Glomerular visceral epithelial cell (primary cell): Measurements from ENCODE around the gene TOX2.

Source experiments
- DNase-seq: peaks from one replicate; pipeline ENCODE4 v3.0.0-alpha.2; 2016; ENCODE audit errors: extremely low spot score

Gene TOX2

GRCh38 chr20:44075191-44075949 is 160.7 kb downstream of the TOX2 start:
- DNase-seq: no peak

GRCh38 chr20:44075950-44076232 is 161.2 kb downstream of the TOX2 start:
- DNase-seq: no peak

GRCh38 chr20:44079291-44079690 is 164.6 kb downstream of the TOX2 start:
- no peak for DNase-seq

- no peak for DNase-seq
Measured at GRCh38 chr20:44080064-44080463, 165.4 kb downstream of the TOX2 start.

GRCh38 chr20:44080646-44081267 is 166.1 kb downstream of the TOX2 start:
- peak; percentile 82 for DNase-seq

- DNase-seq: no peak
Measured at GRCh38 chr20:44081476-44081875, 166.8 kb downstream of the TOX2 start.

GRCh38 chr20:44081888-44082287 is 167.2 kb downstream of the TOX2 start:
- DNase-seq: no peak

GRCh38 chr20:44083220-44083933 is 168.7 kb downstream of the TOX2 start:
- DNase-seq: peak; percentile 26

GRCh38 chr20:44084439-44084838 is 169.8 kb downstream of the TOX2 start:
- no peak for DNase-seq

- DNase-seq: no peak
Measured at GRCh38 chr20:44084891-44085290, 170.2 kb downstream of the TOX2 start.

- DNase-seq: no peak
Measured at GRCh38 chr20:44085616-44086434, 171.2 kb downstream of the TOX2 start.

GRCh38 chr20:44087051-44087856 is 172.6 kb downstream of the TOX2 start:
- DNase-seq: no peak

- no peak for DNase-seq
Measured at GRCh38 chr20:44087857-44088120, 173.1 kb downstream of the TOX2 start.

- peak; percentile 18 for DNase-seq
Measured at GRCh38 chr20:44089987-44090674, 175.5 kb downstream of the TOX2 start.

GRCh38 chr20:44091026-44091425 is 176.4 kb downstream of the TOX2 start:
- DNase-seq: no peak

GRCh38 chr20:44092551-44093248 is 178.0 kb downstream of the TOX2 start:
- peak; percentile 27 for DNase-seq

GRCh38 chr20:44093249-44093582 is 178.6 kb downstream of the TOX2 start:
- DNase-seq: no peak

GRCh38 chr20:44095831-44096230 is 181.2 kb downstream of the TOX2 start:
- DNase-seq: no peak

- DNase-seq: no peak
Measured at GRCh38 chr20:44097521-44098255, 183.0 kb downstream of the TOX2 start.

- DNase-seq: no peak
Measured at GRCh38 chr20:44098256-44098630, 183.6 kb downstream of the TOX2 start.
